Mesenchymal stem cell (in vitro differentiated cells and primary cell): Measurements from ENCODE around the gene ASB1.
A peak's percentile ranks its signal among the peaks of the same experiment; 100 is the strongest.

Experiments
- DNase-seq: peaks from one replicate; pipeline ENCODE4 v3.0.0-alpha.2; 2013
- H2AFZ ChIP-seq: one replicate; pipeline ENCODE4 v1.6.1; 2013; ENCODE audit warnings: low read depth, mild to moderate bottlenecking, control low read depth, inconsistent platforms, low read length, moderate library complexity
- H2AK5ac ChIP-seq: 2 replicates; pipeline ENCODE4 v1.6.1; 2013; ENCODE audit warnings: low read length, moderate library complexity, mild to moderate bottlenecking, inconsistent platforms; ENCODE audit not compliant: severe bottlenecking
- H2BK120ac ChIP-seq: one replicate; pipeline ENCODE4 v1.6.1; 2013; ENCODE audit warnings: low read depth, mild to moderate bottlenecking, inconsistent platforms, low read length, moderate library complexity
- H2BK12ac ChIP-seq, 2 experiments: one replicate each; pipeline ENCODE4 v1.6.1; 2013; ENCODE audit warnings: inconsistent platforms in 2 of 2, low read length in 2 of 2, mild to moderate bottlenecking in 2 of 2, moderate library complexity in 2 of 2, control low read depth in 1 of 2
- H2BK15ac ChIP-seq: one replicate; pipeline ENCODE4 v1.6.1; 2013; ENCODE audit warnings: mild to moderate bottlenecking, low read depth, inconsistent platforms; ENCODE audit not compliant: poor library complexity, severe bottlenecking
- H2BK5ac ChIP-seq: 2 replicates; pipeline ENCODE4 v1.6.1; 2013; ENCODE audit warnings: low read depth, mild to moderate bottlenecking, low read length, control low read depth, inconsistent platforms; ENCODE audit not compliant: poor library complexity, severe bottlenecking
- H3K14ac ChIP-seq, 2 experiments: one replicate each; pipeline ENCODE4 v1.6.1; 2013; ENCODE audit warnings: inconsistent platforms in 2 of 2, low read length in 2 of 2, control low read depth in 1 of 2, mild to moderate bottlenecking in 1 of 2, moderate library complexity in 1 of 2
- H3K18ac ChIP-seq, 2 experiments: one replicate each; pipeline ENCODE4 v1.6.1; 2013; ENCODE audit warnings: inconsistent platforms in 2 of 2, low read length in 2 of 2, control low read depth in 1 of 2, low read depth in 1 of 2, mild to moderate bottlenecking in 1 of 2
- H3K23ac ChIP-seq, 2 experiments: one replicate each; pipeline ENCODE4 v1.6.1; 2013; ENCODE audit warnings: inconsistent platforms in 2 of 2, low read length in 2 of 2, mild to moderate bottlenecking in 2 of 2, moderate library complexity in 2 of 2, control low read depth in 1 of 2
- H3K27ac ChIP-seq: 2 replicates; pipeline ENCODE4 v1.5.1; 2013; ENCODE audit warnings: mild to moderate bottlenecking, moderate library complexity, low read length, control low read depth, inconsistent platforms; ENCODE audit not compliant: poor library complexity, severe bottlenecking
- H3K27me3 ChIP-seq, 2 experiments: 2 replicates each; pipeline versions ENCODE4 v1.6.1 to v1.7.0; 2013; ENCODE audit warnings: low read length in 2 of 2, mild to moderate bottlenecking in 2 of 2, moderate library complexity in 2 of 2, control low read depth in 1 of 2, inconsistent platforms in 1 of 2; ENCODE audit not compliant: control insufficient read depth in 1 of 2, insufficient read depth in 1 of 2
- H3K36me3 ChIP-seq, 2 experiments: 2 replicates each; pipeline versions ENCODE4 v1.6.1 to v1.7.0; 2013; ENCODE audit warnings: low read length in 2 of 2, control low read depth in 1 of 2, inconsistent platforms in 1 of 2, low read depth in 1 of 2, mild to moderate bottlenecking in 1 of 2; ENCODE audit not compliant: insufficient read depth in 2 of 2, control insufficient read depth in 1 of 2
- H3K4ac ChIP-seq, 2 experiments: one replicate each; pipeline ENCODE4 v1.6.1; 2013; ENCODE audit warnings: inconsistent platforms in 2 of 2, low read length in 2 of 2, mild to moderate bottlenecking in 2 of 2, moderate library complexity in 2 of 2, control low read depth in 1 of 2, low read depth in 1 of 2
- H3K4me1 ChIP-seq: 2 replicates; pipeline ENCODE4 v1.6.1; 2013; ENCODE audit warnings: low read depth, low read length, control low read depth; ENCODE audit not compliant: control insufficient read depth, insufficient read depth
- H3K4me2 ChIP-seq: 2 replicates; pipeline ENCODE4 v1.6.1; 2013; ENCODE audit warnings: low read length, mild to moderate bottlenecking, inconsistent platforms; ENCODE audit not compliant: poor library complexity, severe bottlenecking
- H3K4me3 ChIP-seq, 2 experiments: 2 replicates each; pipeline versions ENCODE4 v1.5.1 to v1.7.0; 2013; ENCODE audit warnings: low read length in 2 of 2, mild to moderate bottlenecking in 2 of 2, control low read depth in 1 of 2, low read depth in 1 of 2; ENCODE audit not compliant: insufficient read depth in 1 of 2
- H3K79me1 ChIP-seq: replicated peaks from 2 replicates; pipeline ENCODE4 v1.6.1; 2013; ENCODE audit warnings: mild to moderate bottlenecking, control low read depth, low read length, inconsistent platforms; ENCODE audit not compliant: poor library complexity, severe bottlenecking
- H3K9ac ChIP-seq: 2 replicates; pipeline ENCODE4 v1.7.0; 2013; ENCODE audit warnings: mild to moderate bottlenecking, low read length, moderate library complexity
- H3K9me3 ChIP-seq: 2 replicates; pipeline ENCODE4 v1.7.0; 2013; ENCODE audit warnings: mild to moderate bottlenecking, low read length; ENCODE audit not compliant: control insufficient read depth
- H4K8ac ChIP-seq: one replicate; pipeline ENCODE4 v1.6.1; 2013; ENCODE audit warnings: inconsistent platforms, mild to moderate bottlenecking, low read length, moderate library complexity
- H4K91ac ChIP-seq: one replicate; pipeline ENCODE4 v1.6.1; 2013; ENCODE audit warnings: mild to moderate bottlenecking, low read length, inconsistent platforms
- WGBS: methylation state at CpG from one replicate; pipeline ENCODE4 v1.1.7; 2013; ENCODE audit warnings: mixed read lengths; 5-methylcytosine and 5-hydroxymethylcytosine counted together

Gene ASB1

DNA sequence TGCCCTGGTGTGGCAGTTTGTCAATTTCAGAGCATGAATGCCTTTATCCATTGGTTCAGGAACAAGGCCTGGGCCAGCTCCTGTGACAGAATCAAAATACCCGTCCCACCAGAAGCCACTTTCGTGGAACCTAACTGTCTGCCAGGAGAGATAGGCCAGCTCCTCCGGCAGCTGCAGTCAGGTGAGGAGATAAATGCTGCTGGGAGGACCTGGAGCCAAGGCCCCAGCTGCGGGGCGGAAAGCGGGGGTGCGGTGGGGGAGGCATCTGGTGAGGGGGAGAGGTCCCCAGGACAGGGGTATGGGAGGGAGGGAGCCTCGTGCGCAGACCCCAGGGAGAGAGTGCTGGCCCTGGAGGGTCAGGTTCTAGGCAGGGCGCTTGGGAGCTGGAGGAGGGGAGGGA is 4.4 kb upstream of the ASB1 start:
- WGBS = 87% methylated on average over 10 of the region's 10 CpGs
- Histone ChIP-seq H2AFZ (no peak overlapping the region), H3K14ac (no peak overlapping the region), H3K23ac (no peak overlapping the region), H3K27me3 (no peaks in the 10 kb centered on the region), H3K4me2 (no peak overlapping the region), H3K79me1 (no peaks in the 10 kb centered on the region), H4K91ac (no peak overlapping the region), H4K8ac (no peak overlapping the region), H3K4ac (no peak overlapping the region), H2AK5ac (no peak overlapping the region), H2BK15ac (peak overlapping the region; percentile 70), H3K9me3 (no peaks in the 10 kb centered on the region), H2BK5ac (no peak overlapping the region), H3K4me1 (peaks cover 28% of the 10 kb centered on the region), H2BK12ac (no peak overlapping the region), H3K36me3 (peaks cover 0 to 4% of the 10 kb centered on the region in 2 experiments), H2BK120ac (no peak overlapping the region), H3K27ac (no peak overlapping the region), H3K4me3 (no peak overlapping the region), H3K9ac (no peak overlapping the region), H3K18ac (no peak overlapping the region)
- no peak for DNase-seq

DNA sequence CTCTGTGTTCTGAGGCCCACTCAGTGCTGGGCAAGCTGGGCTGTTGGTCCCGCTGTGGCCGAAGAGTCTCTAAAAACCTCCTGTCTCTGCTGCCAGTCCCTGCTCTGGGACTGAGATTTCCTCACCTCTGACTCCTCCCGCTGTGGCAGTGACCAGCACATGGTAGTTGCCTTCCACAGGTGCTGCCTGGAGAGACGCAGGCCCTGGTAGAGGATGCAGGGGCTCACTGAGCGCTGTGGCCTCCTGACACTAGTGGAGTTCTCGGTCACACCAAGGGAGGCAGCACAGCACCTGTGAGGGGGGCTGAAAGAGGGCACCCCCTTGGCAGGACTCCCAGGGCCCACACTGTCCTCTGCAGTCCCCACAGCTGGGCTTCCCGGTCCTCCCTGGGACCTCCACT is 3.8 kb upstream of the ASB1 start:
- Histone ChIP-seq H2BK5ac (no peak overlapping the region), H3K27me3 (no peaks in the 10 kb centered on the region), H2BK15ac (no peak overlapping the region), H3K23ac (no peak overlapping the region), H3K14ac (no peak overlapping the region), H3K4me2 (no peak overlapping the region), H2AK5ac (no peak overlapping the region), H4K8ac (no peak overlapping the region), H2BK12ac (no peak overlapping the region), H3K4me1 (peaks cover 31% of the 10 kb centered on the region), H3K36me3 (peaks cover 0 to 4% of the 10 kb centered on the region in 2 experiments), H3K9me3 (no peaks in the 10 kb centered on the region), H2AFZ (no peak overlapping the region), H3K9ac (peak overlapping the region; percentile 76), H3K18ac (no peak overlapping the region), H3K4ac (no peak overlapping the region), H2BK120ac (no peak overlapping the region), H3K79me1 (no peaks in the 10 kb centered on the region), H4K91ac (no peak overlapping the region), H3K27ac (no peak overlapping the region), H3K4me3 (no peak overlapping the region)
- WGBS = 89% methylated on average over 7 of the region's 7 CpGs
- DNase-seq = no peak

DNA sequence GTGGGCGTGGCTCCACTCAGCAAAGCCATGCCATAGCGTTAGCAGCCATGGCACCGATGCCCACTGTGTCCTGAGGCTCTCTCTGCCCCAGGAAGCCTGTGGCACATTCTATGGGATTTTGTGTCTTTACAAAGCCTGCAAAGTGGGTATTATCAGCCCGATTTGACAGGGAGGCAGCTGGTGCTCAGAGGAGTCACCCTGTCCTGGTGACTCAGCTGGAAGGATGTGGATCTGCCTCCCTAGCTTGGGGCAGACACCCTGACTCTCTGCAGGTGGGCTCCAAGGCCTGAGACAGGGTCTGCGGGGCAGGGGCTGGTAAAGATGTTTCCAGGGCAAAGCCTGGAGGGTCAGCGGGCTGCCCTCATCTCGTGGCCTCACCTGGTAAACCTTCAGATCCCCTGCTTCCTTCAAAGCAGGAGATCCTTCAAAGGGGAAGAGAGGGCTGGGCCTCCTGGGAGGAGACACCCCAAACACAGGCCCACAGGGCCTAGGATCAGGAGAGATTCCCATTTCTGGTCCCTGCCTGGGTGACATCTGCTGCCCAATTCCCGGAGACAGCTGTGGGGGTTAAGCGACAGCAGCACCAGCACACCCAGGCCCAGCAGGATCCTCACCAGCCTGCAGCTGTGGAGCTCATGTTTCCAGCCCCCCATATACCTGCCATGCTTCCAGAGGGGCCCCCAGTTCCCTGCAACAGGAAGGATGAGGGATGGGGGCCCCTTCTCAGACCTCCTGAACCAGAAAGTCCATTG is 3.0 kb upstream of the ASB1 start:
- Histone ChIP-seq H3K18ac (no peak overlapping the region), H2AFZ (no peak overlapping the region), H3K23ac (no peak overlapping the region), H2BK12ac (no peak overlapping the region), H3K4me1 (peaks cover 34% of the 10 kb centered on the region), H3K4me3 (peak overlapping the region in 1 of 2 experiments; percentile 24), H2AK5ac (no peak overlapping the region), H4K91ac (no peak overlapping the region), H3K9ac (peak overlapping the region; percentile 76), H3K27me3 (no peaks in the 10 kb centered on the region), H2BK5ac (no peak overlapping the region), H3K79me1 (no peaks in the 10 kb centered on the region), H3K4ac (no peak overlapping the region), H3K36me3 (peaks cover 1 to 4% of the 10 kb centered on the region in 2 experiments), H4K8ac (no peak overlapping the region), H3K9me3 (no peaks in the 10 kb centered on the region), H3K4me2 (no peak overlapping the region), H2BK15ac (no peak overlapping the region), H3K27ac (no peak overlapping the region), H2BK120ac (no peak overlapping the region), H3K14ac (no peak overlapping the region)
- WGBS = 85% methylated on average over 9 of the region's 9 CpGs
- no peak for DNase-seq

DNA sequence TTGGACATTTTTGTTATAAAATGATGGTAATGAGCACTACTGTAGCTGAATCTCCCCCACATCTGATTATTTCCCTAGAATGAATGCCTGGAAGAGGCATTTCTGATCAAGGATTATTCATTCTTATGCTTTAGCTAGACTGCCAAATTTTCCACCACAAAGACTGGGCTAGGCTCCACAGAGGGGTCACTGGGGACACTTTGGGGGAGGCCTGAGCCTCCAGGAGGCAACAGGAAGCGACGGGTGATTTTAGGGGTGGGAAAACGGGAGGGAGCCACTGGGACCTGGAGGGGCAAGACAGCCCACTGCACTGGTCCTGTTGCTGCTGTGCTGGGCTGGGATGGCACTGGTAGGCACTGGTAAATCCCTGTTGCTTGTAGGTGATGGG is 2.4 kb upstream of the ASB1 start:
- H4K91ac ChIP-seq = no peak overlapping the region
- peak overlapping the region; percentile 76 for H3K9ac ChIP-seq
- DNase-seq = no peak
- no peaks in the 10 kb centered on the region for H3K27me3 ChIP-seq
- H3K23ac ChIP-seq = no peak overlapping the region
- H3K18ac ChIP-seq = no peak overlapping the region
- H3K4me1 ChIP-seq = peaks cover 34% of the 10 kb centered on the region
- no peak overlapping the region for H2BK5ac ChIP-seq
- H3K36me3 ChIP-seq = peaks cover 4 to 6% of the 10 kb centered on the region in 2 experiments
- peak overlapping the region in 1 of 2 experiments; percentile 45 for H3K4me3 ChIP-seq
- H3K4ac ChIP-seq = no peak overlapping the region
- H2BK15ac ChIP-seq = no peak overlapping the region
- no peak overlapping the region for H2BK120ac ChIP-seq
- no peak overlapping the region for H3K4me2 ChIP-seq
- peak overlapping the region; percentile 4 for H2AK5ac ChIP-seq
- 94% methylated on average over 3 of the region's 3 CpGs for WGBS
- H2AFZ ChIP-seq = no peak overlapping the region
- H2BK12ac ChIP-seq = no peak overlapping the region
- no peak overlapping the region for H3K27ac ChIP-seq
- H3K14ac ChIP-seq = no peak overlapping the region
- no peaks in the 10 kb centered on the region for H3K79me1 ChIP-seq
- no peaks in the 10 kb centered on the region for H3K9me3 ChIP-seq
- no peak overlapping the region for H4K8ac ChIP-seq
